ENCODE data around the gene FAM114A1.

Gene FAM114A1

DNA sequence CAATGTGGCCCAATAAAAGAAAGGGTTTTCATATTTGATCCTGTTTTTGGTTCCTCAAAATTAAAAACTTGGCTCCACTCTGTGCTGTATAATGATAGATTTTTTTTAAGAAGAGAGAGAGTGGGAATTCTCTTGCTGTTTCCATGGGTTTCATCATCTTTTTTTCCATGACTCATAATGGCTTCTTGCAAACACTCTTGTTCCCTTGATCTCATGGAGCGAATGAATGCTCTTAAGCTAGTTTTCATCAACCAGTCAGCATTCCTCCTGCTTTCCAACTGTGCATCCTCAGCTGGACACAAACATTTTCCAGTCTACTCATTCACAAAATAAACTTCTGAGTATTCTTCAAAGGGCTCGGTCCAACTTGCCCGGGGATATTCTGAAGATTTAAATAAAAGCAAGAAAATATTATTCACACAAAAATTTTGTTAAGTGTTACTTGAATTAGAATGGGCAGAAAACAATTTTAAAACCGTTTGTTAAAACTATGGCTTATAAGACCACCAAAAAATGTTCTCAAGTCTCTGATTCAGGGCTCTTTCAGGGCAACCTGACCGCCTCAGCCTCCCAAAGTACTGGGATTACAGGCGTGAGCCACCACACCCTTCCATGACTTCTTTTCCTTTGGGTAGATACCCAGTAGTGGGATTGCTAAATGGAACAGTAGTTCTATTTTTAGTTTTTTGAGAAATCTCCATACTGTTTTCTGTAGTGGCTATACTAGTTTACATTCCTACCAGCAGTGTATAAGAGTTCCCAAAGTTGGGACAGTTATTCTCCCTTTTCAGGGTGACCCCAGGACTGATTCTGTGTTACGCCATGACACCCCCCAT, 99.9 kb downstream of the FAM114A1 start:
- H3K4me1 ChIP-seq (ENCODE audit: control insufficient read depth, insufficient read depth, low read length, unreplicated experiment): peaks cover 13% of the 10 kb centered on the region
- H3K27ac ChIP-seq (ENCODE audit: low read depth, low read length): peak overlapping the region; percentile 69
- H3K27me3 ChIP-seq (ENCODE audit: insufficient read depth, low read length): no peaks in the 10 kb centered on the region
- H3K4me3 ChIP-seq (ENCODE audit: low read depth, low read length): no peak overlapping the region
- no peaks in the 10 kb centered on the region for H3K36me3 ChIP-seq (ENCODE audit: insufficient read depth, low read length)
- H2AFZ ChIP-seq (ENCODE audit: low read length, unreplicated experiment): peak overlapping the region; percentile 19
- no peaks in the 10 kb centered on the region for H3K79me2 ChIP-seq (ENCODE audit: control insufficient read depth, insufficient read depth, low read length, unreplicated experiment)

DNA sequence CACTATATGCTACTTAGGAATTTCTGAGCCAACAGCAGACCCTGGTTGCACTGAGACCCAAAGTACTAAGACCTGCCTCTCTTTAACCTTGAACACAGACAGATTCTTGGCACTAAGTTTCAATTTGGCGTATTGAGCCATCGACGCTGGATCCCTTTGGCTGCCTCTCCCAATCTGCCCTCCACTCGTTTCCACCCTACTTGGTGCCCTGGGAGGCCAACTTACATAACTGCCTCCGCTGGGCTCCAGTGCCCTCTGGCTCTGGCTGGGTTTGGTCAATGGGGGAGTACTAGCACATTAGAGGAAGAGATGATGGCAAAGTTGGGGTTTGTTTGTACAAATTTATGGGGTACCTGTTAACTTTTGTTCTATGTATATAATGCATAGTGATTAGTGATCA, 101.1 kb downstream of the FAM114A1 start:
- H2AFZ ChIP-seq (ENCODE audit: low read length, unreplicated experiment): no peak overlapping the region
- H3K79me2 ChIP-seq (ENCODE audit: control insufficient read depth, insufficient read depth, low read length, unreplicated experiment): no peaks in the 10 kb centered on the region
- H3K36me3 ChIP-seq (ENCODE audit: insufficient read depth, low read length): no peaks in the 10 kb centered on the region
- peaks cover 13% of the 10 kb centered on the region for H3K4me1 ChIP-seq (ENCODE audit: control insufficient read depth, insufficient read depth, low read length, unreplicated experiment)
- H3K4me3 ChIP-seq (ENCODE audit: low read depth, low read length): no peak overlapping the region
- H3K27ac ChIP-seq (ENCODE audit: low read depth, low read length): no peak overlapping the region
- no peaks in the 10 kb centered on the region for H3K27me3 ChIP-seq (ENCODE audit: insufficient read depth, low read length)

GRCh38 chr4:38976308-38976707, 108.7 kb downstream of the FAM114A1 start:
- H3K79me2 ChIP-seq (ENCODE audit: control insufficient read depth, insufficient read depth, low read length, unreplicated experiment): no peaks in the 10 kb centered on the region
- H2AFZ ChIP-seq (ENCODE audit: low read length, unreplicated experiment): no peak overlapping the region
- no peak overlapping the region for H3K4me3 ChIP-seq (ENCODE audit: low read depth, low read length)
- H3K27ac ChIP-seq (ENCODE audit: low read depth, low read length): no peak overlapping the region
- no peaks in the 10 kb centered on the region for H3K36me3 ChIP-seq (ENCODE audit: insufficient read depth, low read length)
- H3K4me1 ChIP-seq (ENCODE audit: control insufficient read depth, insufficient read depth, low read length, unreplicated experiment): peaks cover 9% of the 10 kb centered on the region
- no peaks in the 10 kb centered on the region for H3K27me3 ChIP-seq (ENCODE audit: insufficient read depth, low read length)

- Histone ChIP-seq H2AFZ (ENCODE audit: low read length, unreplicated experiment) (no peak overlapping the region), H3K4me1 (ENCODE audit: control insufficient read depth, insufficient read depth, low read length, unreplicated experiment) (peaks cover 34% of the 10 kb centered on the region), H3K79me2 (ENCODE audit: control insufficient read depth, insufficient read depth, low read length, unreplicated experiment) (no peaks in the 10 kb centered on the region), H3K36me3 (ENCODE audit: insufficient read depth, low read length) (no peaks in the 10 kb centered on the region), H3K27ac (ENCODE audit: low read depth, low read length) (no peak overlapping the region), H3K4me3 (ENCODE audit: low read depth, low read length) (no peak overlapping the region), H3K27me3 (ENCODE audit: insufficient read depth, low read length) (no peaks in the 10 kb centered on the region)
Measured at GRCh38 chr4:38979081-38979480, 111.5 kb downstream of the FAM114A1 start.

DNA sequence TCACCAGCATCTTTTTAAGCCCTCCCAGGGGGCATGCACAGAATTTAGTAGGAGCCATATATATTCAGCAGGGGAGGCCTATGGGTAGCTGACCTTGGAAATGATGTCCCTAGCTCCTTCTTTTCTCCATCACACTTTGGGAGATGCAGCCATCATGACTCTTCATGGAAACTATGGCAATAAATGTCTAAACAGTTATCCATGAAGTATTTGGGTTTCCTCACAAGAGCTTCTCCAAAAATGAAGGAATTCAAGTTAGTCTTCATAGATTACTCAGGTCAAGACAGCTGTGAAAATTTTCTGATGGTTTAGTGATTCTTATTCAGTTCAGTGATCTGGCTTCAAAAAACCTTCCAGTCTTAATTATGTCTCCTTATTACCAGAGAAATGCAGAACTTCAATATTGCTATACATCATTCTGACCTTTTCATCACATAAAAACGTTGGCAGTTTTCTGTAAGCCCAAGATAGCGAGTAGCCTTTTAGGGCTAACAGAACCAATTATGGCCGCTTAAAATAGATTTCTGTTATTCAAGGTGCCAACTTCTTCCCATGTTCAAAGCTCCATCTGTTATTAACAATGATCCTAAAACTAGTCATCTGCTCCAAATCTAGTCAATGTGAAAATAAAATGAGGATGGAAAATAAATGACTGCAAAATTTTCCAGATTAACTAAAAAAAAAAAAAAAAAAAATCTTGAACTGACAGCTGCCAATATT, 112.1 kb downstream of the FAM114A1 start:
- Histone ChIP-seq H2AFZ (ENCODE audit: low read length, unreplicated experiment) (no peak overlapping the region), H3K27me3 (ENCODE audit: insufficient read depth, low read length) (no peaks in the 10 kb centered on the region), H3K79me2 (ENCODE audit: control insufficient read depth, insufficient read depth, low read length, unreplicated experiment) (no peaks in the 10 kb centered on the region), H3K27ac (ENCODE audit: low read depth, low read length) (no peak overlapping the region), H3K36me3 (ENCODE audit: insufficient read depth, low read length) (no peaks in the 10 kb centered on the region), H3K4me3 (ENCODE audit: low read depth, low read length) (no peak overlapping the region), H3K4me1 (ENCODE audit: control insufficient read depth, insufficient read depth, low read length, unreplicated experiment) (peaks cover 40% of the 10 kb centered on the region)

- Histone ChIP-seq H2AFZ (ENCODE audit: low read length, unreplicated experiment) (no peak overlapping the region), H3K27me3 (ENCODE audit: insufficient read depth, low read length) (no peaks in the 10 kb centered on the region), H3K4me1 (ENCODE audit: control insufficient read depth, insufficient read depth, low read length, unreplicated experiment) (peaks cover 43% of the 10 kb centered on the region), H3K79me2 (ENCODE audit: control insufficient read depth, insufficient read depth, low read length, unreplicated experiment) (no peaks in the 10 kb centered on the region), H3K27ac (ENCODE audit: low read depth, low read length) (peak overlapping the region; percentile 88), H3K4me3 (ENCODE audit: low read depth, low read length) (peak overlapping the region; percentile 3; the same call in 1 of the 2 replicates), H3K36me3 (ENCODE audit: insufficient read depth, low read length) (no peaks in the 10 kb centered on the region)
Measured at GRCh38 chr4:38980903-38981676, 113.5 kb downstream of the FAM114A1 start.

DNA sequence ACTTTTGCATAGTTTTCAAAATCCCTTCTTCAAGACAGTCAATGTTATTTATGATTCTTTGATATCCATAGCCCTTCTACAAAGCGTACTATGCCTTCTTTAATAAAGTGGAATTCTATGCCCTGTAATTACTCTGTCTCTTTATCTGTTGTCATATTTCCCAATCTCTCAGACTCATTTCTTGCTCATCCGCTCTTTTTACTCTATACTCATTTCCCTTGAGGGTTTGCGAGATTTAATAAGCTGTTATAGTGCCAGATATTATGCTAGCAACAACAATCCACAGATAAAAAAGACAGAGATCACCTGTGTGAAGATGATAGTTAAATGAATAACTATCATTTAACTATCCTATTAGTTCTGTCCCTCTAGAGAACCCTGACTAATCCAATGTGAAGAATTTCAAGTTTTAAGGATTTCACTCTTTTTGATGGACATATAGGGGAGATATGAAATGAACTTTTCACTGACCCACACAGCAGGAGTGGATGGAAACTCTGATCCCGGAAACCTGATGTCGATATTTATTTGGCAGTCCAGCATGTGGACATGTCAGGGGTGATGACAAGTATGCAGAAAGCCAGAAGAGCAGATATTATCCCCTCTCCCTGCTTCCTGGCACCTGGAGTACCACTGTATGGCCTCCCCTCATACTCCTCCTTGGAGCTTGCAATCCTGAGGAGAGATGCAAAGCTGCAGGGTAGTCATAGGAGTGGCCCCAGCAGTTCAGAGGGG, 114.9 kb downstream of the FAM114A1 start:
- Histone ChIP-seq H3K4me1 (ENCODE audit: control insufficient read depth, insufficient read depth, low read length, unreplicated experiment) (peaks cover 49% of the 10 kb centered on the region), H3K79me2 (ENCODE audit: control insufficient read depth, insufficient read depth, low read length, unreplicated experiment) (no peaks in the 10 kb centered on the region), H3K27me3 (ENCODE audit: insufficient read depth, low read length) (no peaks in the 10 kb centered on the region), H3K4me3 (ENCODE audit: low read depth, low read length) (0 out of 2 replicates have a peak overlapping the region, but pooled peaks have one; percentile 2), H3K27ac (ENCODE audit: low read depth, low read length) (peak overlapping the region; percentile 88), H2AFZ (ENCODE audit: low read length, unreplicated experiment) (no peak overlapping the region), H3K36me3 (ENCODE audit: insufficient read depth, low read length) (no peaks in the 10 kb centered on the region)

DNA sequence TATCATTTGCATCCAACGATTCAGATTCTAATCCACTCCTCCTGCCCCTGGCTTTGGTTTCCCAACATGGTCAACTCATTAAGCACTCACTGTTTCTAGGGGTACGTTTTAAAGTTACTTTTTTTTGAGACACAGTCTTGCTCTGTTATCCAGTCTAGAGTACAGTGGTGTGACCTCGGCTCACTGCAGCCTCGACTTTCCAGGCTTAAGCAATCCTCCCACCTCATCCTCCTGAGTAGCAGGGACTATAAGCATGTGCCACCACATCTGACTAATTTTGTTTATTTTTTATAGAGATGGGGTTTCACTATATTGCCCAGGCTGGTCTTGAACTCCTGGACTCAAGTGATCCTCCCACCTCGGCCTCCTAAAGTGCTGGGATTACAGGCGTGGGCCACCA, 115.7 kb downstream of the FAM114A1 start:
- H3K36me3 ChIP-seq (ENCODE audit: insufficient read depth, low read length): no peaks in the 10 kb centered on the region
- H3K27ac ChIP-seq (ENCODE audit: low read depth, low read length): peak overlapping the region; percentile 88
- no peak overlapping the region for H2AFZ ChIP-seq (ENCODE audit: low read length, unreplicated experiment)
- no peaks in the 10 kb centered on the region for H3K27me3 ChIP-seq (ENCODE audit: insufficient read depth, low read length)
- H3K79me2 ChIP-seq (ENCODE audit: control insufficient read depth, insufficient read depth, low read length, unreplicated experiment): no peaks in the 10 kb centered on the region
- H3K4me1 ChIP-seq (ENCODE audit: control insufficient read depth, insufficient read depth, low read length, unreplicated experiment): peaks cover 49% of the 10 kb centered on the region
- 0 out of 2 replicates have a peak overlapping the region, but pooled peaks have one; percentile 2 for H3K4me3 ChIP-seq (ENCODE audit: low read depth, low read length)

DNA sequence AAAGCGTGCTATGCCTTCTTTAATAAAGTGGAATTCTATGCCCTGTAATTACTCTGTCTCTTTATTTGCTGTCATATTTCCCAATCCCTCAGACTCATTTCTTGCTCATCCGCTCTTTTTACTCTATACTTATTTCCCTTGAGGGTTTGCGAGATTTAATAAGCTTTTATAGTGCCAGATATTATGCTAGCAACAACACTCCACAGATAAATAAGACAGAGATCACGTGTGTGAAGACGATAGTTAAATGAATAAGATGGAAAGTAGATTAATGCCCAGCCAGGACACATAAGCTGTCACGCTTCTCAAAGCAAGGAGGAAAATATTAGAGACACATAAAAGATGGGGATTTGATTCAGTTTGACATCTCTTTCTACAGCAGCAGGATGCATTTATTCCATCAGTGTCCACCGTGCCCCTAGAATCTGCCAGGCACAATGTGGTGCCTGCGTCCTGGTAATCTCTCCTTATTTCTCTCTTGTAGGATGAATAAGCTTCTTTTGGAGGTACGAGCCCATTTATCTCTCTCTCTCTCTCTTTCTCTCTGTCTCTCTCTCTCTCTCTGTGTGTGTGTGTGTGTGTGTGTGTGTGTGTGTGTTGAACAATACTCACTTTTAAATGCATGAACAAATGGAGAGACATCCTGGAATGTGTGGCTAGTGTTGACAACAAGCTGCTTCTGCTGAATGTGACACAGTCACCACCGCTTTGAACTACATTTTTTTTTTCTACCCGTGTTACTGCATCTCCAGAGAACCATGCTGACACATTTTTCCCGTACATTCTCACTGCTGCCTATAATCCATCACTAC, 116.4 kb downstream of the FAM114A1 start:
- Histone ChIP-seq H3K27ac (ENCODE audit: low read depth, low read length) (peak overlapping the region; percentile 88), H3K79me2 (ENCODE audit: control insufficient read depth, insufficient read depth, low read length, unreplicated experiment) (no peaks in the 10 kb centered on the region), H3K4me3 (ENCODE audit: low read depth, low read length) (peak overlapping the region; percentile 21; the same call in 1 of the 2 replicates), H3K4me1 (ENCODE audit: control insufficient read depth, insufficient read depth, low read length, unreplicated experiment) (peaks cover 50% of the 10 kb centered on the region), H3K27me3 (ENCODE audit: insufficient read depth, low read length) (no peaks in the 10 kb centered on the region), H3K36me3 (ENCODE audit: insufficient read depth, low read length) (no peaks in the 10 kb centered on the region), H2AFZ (ENCODE audit: low read length, unreplicated experiment) (peak overlapping the region; percentile 52)
